ENCODE data around the gene VRK1.

- TF ChIP-seq CTCF (IDR thresholded peaks at IDR 0.05) (no peak), POLR2A (IDR thresholded peaks at IDR 0.05) (no peak)
Observed at GRCh38 chr14:96832351-96832750, 35.2 kb downstream of the VRK1 start.

All from ovary (tissue), 3 donors.